ACHN (cell line): ENCODE measurements around the gene AKAP17A.

ENCODE experiments used
- DNase-seq: peaks from one replicate; pipeline ENCODE4 v3.0.0-alpha.2; 2015
- in situ Hi-C: cut with HindIII; loops from 2 replicates; pipeline ENCODE4 v1.10.0; 2017; ENCODE audit warnings: low sequenced_read_pairs, low pct_ligation_motif_present, low pct_unique_long_range_greater_than_20kb

AKAP17A gene

GRCh38 chrX:1578511-1579173, 12.8 kb upstream of the AKAP17A start:
- in situ Hi-C loops: no loop called here
- DNase-seq: no peak

- in situ Hi-C loops: no loop called here
- DNase-seq: peak; percentile 36
Measured at GRCh38 chrX:1581132-1581531, 10.3 kb upstream of the AKAP17A start.

GRCh38 chrX:1582686-1583437, 8.5 kb upstream of the AKAP17A start:
- in situ Hi-C loops: no loop called here

GRCh38 chrX:1584237-1585011, 7.0 kb upstream of the AKAP17A start:
- in situ Hi-C loops: no loop called here
- no peak for DNase-seq

More at GRCh38 chrX:1582686-1583437, 8.5 kb upstream of the AKAP17A start:
- peak; percentile 52 for DNase-seq

- in situ Hi-C loops: no loop called here
- no peak for DNase-seq
Measured at GRCh38 chrX:1587161-1587560, 4.2 kb upstream of the AKAP17A start.

GRCh38 chrX:1589356-1590130, 1.9 kb upstream of the AKAP17A start:
- no peak for DNase-seq
- in situ Hi-C loops: no loop called here

- in situ Hi-C loops: no loop called here
- no peak for DNase-seq
Measured at GRCh38 chrX:1591863-1592469, 562 bp downstream of the AKAP17A start.

- DNase-seq: no peak
- in situ Hi-C loops: no loop called here
Measured at GRCh38 chrX:1592470-1593142, 1.2 kb downstream of the AKAP17A start.

- in situ Hi-C loops: no loop called here
- DNase-seq: no peak
Measured at GRCh38 chrX:1593286-1594271, 2.2 kb downstream of the AKAP17A start.

GRCh38 chrX:1595711-1596060, 4.3 kb downstream of the AKAP17A start:
- DNase-seq: no peak
- in situ Hi-C loops: no loop called here

- DNase-seq: no peak
- in situ Hi-C loops: no loop called here
Measured at GRCh38 chrX:1596676-1597344, 5.4 kb downstream of the AKAP17A start.

GRCh38 chrX:1597345-1598020, 6.1 kb downstream of the AKAP17A start:
- in situ Hi-C loops: no loop called here
- no peak for DNase-seq

- no peak for DNase-seq
- in situ Hi-C loops: no loop called here
Measured at GRCh38 chrX:1598021-1598875, 6.8 kb downstream of the AKAP17A start.

GRCh38 chrX:1598876-1599790, 7.7 kb downstream of the AKAP17A start:
- in situ Hi-C loops: no loop called here
- no peak for DNase-seq
